GM19463 (cell line): Measurements from ENCODE around the gene SEC16A.

ENCODE experiments used
- ATAC-seq: cut with Tn5 transposase; IDR thresholded peaks from one replicate; pipeline ENCODE4 v1.9.1; 2021; ENCODE audit warnings: mild to moderate bottlenecking, moderate library complexity; ENCODE audit not compliant: unreplicated experiment

The SEC16A gene

GRCh38 chr9:136403538-136403914 lies 79.3 kb downstream of the SEC16A start:
- ATAC-seq = no peak

- no peak for ATAC-seq
These were observed 80.8 kb downstream of the SEC16A start for GRCh38 chr9:136402067-136402466.

GRCh38 chr9:136401173-136401922 lies 81.5 kb downstream of the SEC16A start:
- no peak for ATAC-seq

GRCh38 chr9:136400038-136400834 lies 82.6 kb downstream of the SEC16A start, which contains the start of gene SNAPC4:
Gene SNAPC4 (minus strand): TSS chr9:136400170. CDS start chr9:136398428, 1,742 bp downstream.
- ATAC-seq = peak; percentile 69

GRCh38 chr9:136399176-136400037 lies 83.4 kb downstream of the SEC16A start:
- peak; percentile 31 for ATAC-seq

- ATAC-seq = no peak
These were observed 84.6 kb downstream of the SEC16A start for GRCh38 chr9:136398286-136398685.

GRCh38 chr9:136397643-136398042 lies 85.2 kb downstream of the SEC16A start:
- ATAC-seq = no peak

- ATAC-seq = no peak
These were observed 86.7 kb downstream of the SEC16A start for GRCh38 chr9:136396219-136396515.

GRCh38 chr9:136395345-136396218 lies 87.3 kb downstream of the SEC16A start:
- no peak for ATAC-seq

- ATAC-seq = no peak
These were observed 87.9 kb downstream of the SEC16A start for GRCh38 chr9:136395020-136395340.

- no peak for ATAC-seq
These were observed 88.4 kb downstream of the SEC16A start for GRCh38 chr9:136394312-136395019.

- no peak for ATAC-seq
These were observed 89.3 kb downstream of the SEC16A start for GRCh38 chr9:136393531-136393930.

- no peak for ATAC-seq
These were observed 90.0 kb downstream of the SEC16A start for GRCh38 chr9:136392538-136393449.

- ATAC-seq = no peak
These were observed 90.9 kb downstream of the SEC16A start for GRCh38 chr9:136391737-136392537.
